HUDEP-2 (cell line): Measurements from ENCODE around the gene TUBE1.

ENCODE experiments used
- DNase-seq, 76 experiments: peaks; one replicate each; lab custom pipeline; 2025; ENCODE audit not compliant: unreplicated experiment in 76 of 76; lab: John Stamatoyannopoulos, UW

TUBE1 gene

DNA sequence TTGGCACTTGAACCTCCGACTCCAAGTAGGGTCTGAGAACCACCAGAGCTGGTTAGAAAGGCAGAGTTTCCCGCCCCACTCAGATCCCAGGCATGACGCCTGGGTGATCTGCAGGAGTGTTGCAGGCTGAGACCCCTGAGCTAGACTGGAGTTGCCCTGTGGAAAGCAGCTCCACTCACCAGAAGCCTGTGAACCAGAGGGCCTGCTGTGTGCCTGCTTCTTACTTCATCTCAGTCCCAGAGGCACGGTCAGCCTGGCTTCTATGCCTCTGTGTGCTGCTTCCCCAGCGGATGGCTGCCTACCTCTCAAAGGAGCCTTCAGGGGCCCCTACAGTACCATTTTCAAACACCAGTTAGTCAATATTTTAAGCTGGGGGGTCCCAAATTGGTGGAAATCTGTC lies 49.0 kb downstream of the TUBE1 start:
- no peak for DNase-seq

DNA sequence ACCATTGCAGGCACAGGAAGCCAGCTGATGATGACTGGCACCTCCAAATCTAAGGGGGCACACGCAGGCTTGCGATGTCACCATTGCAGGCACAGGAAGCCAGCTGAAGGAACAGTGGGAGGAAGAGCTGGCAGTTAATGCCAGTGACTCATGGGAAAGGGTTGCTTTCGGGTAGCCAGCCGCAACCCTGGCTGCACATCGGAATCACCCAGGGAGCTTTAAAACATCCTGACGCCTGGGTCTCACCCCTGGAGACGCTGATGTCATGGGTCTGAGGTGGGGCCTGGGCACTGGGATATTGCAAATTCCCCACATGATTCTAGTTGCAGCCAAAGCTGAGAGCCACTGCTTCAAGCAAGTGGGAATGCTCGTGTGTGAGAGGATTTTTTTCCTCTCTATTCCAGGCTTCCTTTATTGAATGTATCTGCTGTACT lies 49.5 kb downstream of the TUBE1 start:
- DNase-seq: no peak

DNA sequence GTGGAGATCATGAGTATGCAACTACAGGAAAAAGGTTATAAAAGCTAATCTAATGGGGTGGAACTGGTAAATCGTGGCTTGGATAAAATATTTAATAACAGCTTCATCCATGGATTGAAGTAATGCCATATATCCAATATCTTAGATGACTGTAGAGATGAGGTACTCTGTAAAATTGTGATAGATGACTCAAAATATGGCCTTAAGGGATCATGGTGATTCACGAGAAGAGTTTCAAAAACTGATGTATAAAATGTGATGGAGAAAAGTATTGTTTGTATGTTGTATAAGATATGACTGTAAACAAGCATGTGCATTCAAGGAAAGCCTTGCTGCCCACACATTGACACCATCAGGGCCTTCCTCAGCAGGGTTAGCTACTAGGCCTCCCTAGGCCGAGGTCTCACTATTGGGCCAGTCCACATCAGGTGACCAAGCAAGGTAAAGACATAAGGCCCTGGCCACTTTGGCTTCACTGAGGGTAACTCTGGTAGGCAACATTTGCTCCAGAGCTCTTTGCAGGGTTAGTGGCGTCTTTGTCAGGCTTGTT lies 51.1 kb downstream of the TUBE1 start:
- DNase-seq: no peak

DNA sequence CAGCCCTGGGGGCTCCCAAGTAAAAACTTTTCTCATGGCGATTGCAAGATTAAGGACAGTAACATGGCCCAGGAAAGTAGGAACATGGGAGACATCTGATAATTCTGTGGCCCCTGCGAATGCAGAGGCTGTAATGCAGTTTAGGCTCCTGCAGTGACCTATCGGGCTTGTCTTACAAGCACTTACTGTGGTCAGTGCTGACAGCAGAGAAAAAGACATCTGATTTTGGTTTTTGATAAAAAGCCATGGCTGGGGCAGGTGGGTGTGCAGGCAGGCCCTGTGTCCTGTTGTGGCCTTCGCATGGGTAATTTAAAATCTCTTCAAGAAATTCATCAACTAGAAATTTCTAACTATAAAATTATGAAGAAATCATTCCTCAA lies 52.7 kb downstream of the TUBE1 start:
- no peak for DNase-seq

DNA sequence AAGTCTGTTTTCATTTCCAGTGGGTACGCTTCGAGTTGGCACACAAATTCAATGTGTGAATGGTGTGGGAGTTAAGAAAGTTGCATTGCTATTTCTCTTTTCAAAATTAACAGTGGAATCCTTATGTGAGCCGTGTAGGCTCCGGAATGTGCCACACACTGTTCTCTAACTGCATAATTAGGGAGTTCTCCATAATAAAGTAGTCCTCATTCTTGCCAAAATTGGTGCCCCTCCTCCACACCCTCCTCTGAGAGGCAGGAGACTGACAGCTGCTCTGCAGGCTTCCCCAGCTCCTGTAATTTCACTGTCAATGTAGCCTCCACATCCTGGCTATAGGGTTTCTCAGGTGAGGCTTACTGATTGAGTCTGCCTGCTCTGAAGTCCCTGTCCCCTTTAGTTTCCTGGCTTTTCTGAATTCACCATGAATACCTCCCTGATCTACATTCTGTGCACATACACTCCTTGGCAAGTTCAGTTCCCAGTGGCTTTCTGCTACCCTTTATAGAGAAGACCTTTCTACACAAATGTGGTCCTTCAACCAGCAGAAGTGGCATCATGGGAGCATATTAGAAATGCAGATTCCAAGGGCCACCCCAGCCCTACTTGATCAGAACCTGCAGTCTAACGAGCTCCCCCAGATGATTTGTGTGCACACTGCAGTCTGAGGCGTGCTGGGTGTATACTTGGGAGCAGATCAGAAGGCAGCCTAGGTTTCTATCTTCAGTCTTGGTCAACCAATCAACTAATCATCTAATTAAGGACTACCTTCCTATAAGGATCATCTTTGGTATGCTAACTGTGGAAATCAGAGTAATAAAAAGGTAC lies 53.3 kb downstream of the TUBE1 start:
- DNase-seq: no peak

DNA sequence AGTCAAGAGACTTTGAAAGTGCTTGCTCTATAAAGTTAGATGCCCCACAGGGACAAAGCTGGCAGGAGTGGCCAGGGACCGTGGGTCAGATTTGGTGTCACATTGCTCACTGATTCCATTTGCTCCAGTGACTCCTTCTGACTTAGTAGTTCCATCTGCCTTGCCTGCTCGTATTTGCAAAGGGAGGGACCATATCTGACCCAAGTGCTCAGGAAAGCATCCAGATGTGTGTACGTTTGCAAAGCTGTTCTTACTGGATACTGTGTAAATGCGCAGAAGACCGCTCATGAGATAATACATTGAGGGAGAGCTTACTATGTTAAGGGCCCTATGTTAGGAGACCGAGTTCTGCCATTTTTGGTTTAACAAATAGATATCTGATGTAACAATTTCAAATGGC lies 54.6 kb downstream of the TUBE1 start:
- DNase-seq: peak in 1 of 76 experiments; percentile 25

DNA sequence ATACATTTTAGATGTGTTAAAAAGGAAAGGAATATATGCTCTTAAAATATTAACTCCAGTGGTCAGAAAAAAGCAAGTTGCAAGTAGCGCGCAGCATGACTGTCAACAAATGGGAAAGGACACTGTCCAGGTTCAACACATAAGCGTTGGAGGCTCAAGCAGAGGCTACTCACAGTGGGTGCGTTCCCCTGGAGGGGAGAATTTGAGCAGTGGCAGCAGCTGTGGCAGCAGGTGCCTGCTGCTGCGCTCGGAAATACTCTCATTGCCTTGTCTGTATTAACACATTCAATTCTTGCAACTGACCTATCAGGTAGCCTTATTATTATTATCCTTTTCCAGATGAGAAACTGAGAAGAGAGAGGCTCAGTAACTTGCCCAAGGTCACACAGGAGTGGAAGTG lies 55.3 kb downstream of the TUBE1 start:
- DNase-seq: no peak

DNA sequence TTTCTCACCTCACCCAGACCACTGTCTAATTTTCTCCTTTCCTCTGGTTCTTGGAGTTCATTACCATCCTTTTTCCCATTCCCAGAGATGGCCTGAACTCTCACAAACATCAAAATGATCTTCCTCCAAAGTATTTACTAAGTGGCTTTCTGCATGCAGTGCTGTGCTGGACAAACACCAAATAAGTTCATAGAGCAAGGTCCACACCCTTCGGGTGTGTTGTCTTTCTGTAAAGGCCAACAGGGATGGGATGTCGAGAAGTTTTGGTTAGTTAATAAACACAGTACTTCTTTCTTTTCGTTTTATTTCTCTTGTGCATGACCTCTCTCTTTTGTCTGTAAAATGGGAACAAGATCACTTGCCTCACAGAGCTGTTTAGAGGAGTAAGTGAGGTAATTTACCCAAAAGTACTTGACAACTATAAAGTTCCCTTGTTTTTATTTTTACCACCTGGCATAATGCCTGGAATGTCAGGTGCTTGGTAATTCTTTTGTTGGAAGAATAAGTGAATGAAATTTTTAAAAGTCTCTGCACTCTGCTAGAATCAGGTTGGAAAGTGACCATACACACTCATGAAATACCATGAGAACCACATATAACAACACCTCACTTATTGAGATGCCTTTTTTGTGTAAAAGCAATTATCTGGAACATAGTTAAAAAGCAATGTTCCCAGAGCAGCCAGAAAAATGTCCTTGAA lies 56.2 kb downstream of the TUBE1 start:
- DNase-seq: no peak

DNA sequence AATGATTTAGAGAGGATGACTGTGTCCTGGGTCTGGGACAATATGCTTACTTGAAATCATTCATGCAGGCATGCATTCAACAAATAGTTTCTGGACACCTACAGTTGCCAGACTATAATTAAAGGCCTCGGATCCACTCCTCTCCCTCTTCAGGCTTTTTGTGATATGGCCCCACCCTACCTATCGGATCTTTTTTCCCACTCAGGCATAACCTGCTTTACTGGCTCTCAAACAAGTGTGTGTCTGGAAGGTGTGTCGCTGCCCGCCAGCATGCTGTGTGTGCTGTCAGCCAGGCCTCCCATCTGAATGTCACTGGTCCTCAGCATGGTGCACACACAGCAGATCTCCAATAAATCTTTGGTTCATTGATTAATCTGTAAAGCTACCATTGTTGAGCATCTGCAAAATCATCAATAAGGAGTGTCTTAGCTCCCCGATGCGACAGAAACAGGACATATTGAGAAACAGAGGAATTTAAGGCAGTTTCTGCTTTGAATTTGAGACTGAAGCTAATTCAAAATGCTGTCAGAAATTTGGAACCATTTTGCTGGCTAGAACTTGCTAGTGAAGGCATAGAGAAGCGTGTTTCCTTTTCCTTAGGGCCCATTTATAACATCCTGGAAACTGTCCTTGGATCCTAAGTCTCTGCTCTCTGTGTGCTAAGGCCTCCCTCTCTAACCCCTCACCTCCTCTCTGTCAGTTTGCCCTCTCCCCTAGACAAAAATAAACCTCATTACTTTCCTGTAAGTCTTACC lies 56.9 kb downstream of the TUBE1 start:
- DNase-seq: no peak

DNA sequence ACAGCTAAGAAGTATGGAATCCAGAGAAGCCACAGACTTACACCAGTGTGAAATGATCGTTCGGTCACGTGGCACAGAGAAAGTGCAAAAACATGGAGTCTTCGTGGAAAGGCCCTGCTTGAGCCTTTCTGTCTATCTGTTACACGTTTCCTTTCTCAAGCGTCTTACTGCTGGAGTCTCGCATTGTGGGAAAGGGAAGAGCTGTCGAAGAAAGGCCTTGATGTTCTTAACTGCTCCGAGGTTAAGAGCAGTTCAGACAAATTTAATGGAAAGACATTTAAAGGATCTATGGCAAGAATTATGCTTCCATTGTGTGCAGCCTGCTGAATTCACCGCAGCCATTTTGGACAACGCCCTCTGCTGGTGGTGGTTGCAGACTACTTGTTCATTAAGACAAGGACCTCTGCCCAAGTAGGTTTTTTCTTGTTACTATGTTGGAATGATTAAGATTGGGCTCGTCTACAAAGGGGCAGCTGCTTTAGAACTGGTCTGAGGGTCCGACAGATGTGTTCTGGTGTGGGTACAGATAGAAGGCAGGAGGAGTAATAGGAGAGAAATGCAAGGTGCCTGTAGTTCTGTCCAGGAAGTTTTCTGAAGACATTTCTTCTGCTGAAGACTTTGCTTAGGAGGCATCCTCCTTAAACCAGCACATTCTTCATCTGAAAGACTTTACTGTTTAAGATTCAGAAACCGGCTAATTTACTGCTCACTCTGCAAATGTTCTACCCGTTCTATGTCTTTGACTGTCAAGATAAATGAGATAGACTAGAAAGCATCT lies 58.0 kb downstream of the TUBE1 start:
- peak in 61 of 76 experiments; percentile 7 to 80 (median 45) for DNase-seq

DNA sequence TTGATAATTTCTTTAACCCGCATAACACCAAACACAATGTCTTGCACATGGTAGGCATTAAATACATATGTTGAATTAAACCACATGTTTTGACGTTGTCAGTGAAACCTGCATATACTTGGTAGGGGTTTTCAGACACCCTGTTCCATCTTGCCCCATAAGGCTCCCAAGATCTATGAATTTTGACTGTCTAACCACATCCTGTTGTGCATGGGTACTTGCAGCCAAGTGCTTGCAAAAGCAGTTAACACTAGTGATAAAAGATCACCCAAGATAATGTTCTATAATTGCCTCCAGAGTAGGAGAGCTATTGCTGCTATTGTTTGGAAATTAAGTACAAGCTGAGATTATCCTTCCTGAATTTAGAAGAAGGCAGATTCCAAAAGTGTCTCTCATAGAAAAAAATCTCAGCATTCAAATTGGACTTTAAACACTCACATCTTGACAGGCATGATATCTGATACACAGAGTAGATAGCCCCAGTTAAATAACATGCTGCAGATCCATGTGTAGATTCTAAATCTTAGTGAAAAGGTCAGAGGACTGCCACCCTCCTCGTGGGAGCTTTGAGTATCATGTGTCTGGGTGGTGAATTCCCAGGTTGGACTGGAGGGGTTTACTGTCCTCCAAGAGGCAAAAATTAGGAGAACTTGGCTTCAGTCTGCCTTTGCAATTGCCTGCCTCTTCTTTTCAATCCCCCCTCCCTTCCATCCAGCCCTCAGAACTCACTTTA lies 59.2 kb downstream of the TUBE1 start:
- no peak for DNase-seq

DNA sequence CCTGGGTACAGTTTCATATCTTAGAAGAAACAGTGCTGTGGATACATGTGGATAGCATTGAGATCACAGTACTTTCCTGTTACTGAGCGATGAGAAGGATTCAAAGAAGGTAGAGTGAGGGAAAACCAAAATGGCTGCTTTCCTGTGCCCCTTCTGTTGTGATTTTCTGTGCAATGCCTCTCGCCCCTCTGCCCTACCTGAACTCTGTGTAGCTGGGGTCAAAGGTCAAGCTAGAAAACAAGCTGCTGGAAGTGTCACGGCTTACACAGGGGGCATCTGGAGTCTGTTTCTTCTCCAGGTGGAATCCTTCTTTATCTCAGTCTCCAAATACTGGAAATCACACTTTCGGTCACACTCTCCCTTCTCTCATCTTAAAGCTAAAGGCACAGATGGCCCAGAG lies 60.3 kb downstream of the TUBE1 start:
- DNase-seq: no peak

DNA sequence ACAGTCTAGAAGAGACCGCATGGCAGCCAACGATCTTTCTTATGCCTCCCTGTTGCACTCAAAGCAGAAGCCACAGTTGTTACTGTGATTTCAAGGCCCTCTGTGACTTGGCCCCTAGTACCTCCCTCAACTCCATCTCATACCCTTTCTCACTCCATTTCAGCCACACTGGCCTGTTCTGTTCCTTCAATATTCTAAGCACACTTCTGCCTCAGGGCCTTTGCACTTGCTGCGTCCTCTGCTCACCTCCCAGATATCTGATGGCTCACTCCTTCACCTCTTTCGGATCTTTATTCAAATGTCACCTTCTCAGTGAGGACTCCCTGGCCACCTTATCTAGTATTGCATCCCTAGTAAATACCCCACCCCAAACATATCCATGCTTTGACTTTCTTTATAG lies 62.8 kb downstream of the TUBE1 start:
- no peak for DNase-seq

DNA sequence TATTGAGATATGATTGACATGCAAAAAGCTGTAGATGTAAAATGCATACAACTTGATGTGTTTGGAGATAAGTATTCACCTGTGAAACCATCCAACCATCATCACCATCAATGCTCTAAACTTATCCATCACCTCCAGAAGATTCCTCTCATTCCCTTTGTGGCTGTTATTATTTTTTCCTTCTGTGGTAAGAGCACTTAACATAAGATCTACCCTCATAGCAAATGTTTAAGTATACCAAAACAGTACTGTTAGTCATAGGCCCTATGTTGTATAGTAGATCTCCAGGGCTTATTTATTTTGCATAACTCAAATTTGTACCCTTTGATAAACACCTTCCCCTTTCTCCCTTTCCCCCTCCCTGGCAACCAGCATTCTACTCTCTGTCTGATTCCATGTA lies 64.5 kb downstream of the TUBE1 start:
- no peak for DNase-seq

DNA sequence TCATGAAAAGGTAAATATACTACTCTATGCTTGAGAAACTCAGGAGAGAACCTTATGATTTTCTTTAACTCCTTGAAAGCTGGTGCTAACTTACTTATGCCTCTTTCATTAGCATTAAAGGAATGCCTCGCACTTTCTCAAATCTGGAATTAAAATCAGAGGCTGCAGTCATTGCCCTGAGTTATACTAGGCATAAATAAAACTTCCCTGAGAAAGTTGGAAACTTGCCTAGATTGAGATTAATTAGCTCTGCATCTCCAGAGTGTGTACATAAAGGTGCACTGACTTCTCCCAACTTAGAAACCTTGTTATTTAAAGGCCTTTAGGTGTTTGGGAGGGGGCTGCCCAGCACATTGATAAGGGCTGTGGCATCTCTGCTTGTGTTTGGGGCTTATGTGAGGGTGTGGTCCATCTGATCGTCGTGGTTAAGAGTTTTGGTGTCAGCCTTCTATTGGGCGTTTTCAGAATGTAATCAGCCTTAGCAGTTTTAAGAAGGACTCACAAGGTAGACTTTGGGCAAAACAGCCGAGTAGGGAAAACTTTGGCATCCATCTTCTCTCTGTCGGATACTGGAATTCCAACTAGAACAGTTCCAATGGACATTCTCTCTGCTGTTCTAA lies 65.5 kb downstream of the TUBE1 start:
- no peak for DNase-seq
